Measurements from ENCODE around the gene MAP1B.

The MAP1B gene

DNA sequence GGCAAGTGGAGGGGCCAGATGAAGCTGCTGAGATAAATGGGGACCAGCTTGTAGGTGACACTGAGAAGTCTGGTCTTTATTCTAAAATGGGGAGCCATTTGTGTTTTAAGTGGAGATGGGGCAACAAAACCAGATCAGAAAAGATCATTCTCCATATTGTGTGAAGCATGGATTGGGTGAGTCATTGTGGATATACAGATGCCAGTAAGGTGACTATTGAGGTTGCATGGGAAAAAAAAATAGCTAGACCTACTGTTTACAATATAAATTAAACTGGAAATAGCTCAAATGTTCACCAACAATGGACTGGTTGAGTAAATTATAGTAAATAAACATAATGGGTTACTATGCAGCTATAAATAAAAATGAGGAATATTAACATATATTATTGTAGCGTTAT lies 5.4 kb upstream of the MAP1B start:
- no peak for DNase-seq

DNA sequence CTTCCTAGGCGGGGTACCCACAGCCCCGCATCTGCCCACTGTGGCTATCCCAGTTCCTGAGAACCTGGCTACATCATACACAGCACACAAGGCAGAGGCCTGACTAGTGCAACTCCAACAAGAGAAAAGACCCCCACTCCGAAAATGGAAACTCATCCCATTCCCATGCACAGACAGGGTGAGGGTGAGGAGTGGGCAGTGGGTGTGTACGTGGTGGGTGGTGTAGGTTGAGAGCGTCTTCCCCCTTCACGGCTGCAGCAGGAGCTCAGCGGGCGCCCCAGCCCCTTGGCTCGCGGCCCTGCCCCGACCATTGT lies 501 bp upstream of the MAP1B start:
- no peak for DNase-seq

DNA sequence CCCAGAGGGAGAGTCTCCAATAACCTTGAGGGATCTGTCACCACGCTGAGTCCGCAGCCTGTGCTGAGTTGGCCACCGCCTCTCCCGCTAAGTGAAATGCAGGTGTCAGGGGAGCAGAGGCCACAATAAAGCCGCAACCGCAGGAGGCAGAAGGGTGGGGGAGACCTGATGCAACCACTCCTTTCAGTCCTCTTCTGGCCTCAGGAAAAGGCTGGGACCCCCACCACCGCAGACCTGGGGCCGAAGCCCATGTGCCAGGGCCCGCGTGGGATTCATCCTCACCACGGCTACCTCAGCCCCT lies 576 bp downstream of the MAP1B start:
- DNase-seq: no peak

DNA sequence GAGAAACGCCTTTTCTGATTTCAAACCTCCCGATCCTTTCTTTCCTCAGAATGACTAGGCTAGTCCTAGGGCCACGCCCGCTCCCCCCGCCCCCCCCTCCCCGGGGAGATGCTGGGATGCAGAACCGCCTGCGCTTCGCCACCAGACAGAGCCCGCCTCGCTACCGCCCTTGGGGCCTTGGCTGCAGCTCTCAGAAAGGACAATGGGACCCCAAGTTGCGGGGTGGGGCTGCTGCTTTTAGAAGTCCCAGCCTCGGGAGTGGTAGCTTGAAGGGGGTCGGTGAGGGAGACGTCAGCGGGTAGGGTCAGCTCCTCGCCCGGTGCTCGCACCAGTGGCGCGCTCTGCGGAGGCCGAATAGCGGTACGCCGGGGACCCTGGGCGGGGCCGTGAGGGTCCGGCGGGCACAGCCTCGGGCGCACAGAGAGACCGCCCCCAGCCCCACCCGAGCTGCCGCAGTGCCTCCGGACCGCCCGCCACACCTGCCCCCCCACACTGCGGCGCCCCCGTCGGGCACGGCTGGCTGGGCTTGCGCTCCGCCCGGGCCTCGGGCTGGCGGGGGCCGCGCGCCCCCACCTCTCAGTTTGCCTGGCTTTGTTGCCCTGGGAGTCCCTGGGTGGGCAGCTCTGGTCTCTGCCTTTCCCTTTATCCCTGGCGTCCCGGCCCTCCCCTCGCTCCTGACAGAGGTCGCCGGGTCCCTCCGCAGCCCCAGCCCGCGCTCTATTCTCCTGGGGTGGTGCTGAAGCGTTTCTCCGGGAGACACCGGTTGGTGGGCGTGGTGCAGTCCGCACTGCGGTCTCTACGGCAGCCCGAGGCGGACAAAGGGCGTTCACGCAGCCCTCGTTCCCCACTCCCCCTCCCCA lies 1.2 kb downstream of the MAP1B start:
- DNase-seq: no peak

DNA sequence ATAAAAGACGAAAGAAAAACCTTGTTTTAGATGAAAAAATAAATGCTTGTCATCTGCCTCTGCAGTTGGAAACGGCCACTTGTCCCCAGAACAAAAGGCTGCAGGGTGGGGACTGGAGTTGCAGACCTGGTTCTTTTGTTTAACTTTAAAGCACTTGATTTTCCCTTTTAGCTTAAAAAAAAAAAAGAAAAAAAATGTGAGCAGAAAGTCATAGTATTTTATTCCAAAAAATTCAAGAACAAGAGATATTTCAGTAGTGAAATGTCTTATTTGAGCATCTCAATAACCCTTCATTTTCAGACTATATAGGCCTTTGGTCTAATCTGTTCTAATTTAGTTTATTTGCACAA lies 1.8 kb downstream of the MAP1B start:
- DNase-seq: no peak

DNA sequence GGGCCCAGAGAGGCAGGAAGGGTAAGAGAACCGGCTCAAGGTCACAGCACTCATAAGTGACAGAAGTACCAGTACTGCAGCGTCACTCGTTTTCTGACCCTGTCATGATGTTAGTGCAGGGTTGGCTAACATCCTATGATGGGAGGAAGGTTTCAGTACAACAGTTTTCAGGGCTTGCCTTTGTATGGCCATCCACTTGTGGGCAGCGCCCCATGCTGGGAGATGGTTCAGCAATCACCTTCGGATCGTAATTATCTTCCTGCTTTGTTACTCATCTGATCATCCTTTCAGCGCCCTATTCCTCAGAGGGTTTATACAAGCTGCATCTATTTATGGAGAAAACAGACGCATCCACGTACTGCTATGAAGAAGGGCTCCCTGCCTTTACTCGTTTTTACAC lies 2.4 kb downstream of the MAP1B start:
- DNase-seq: no peak

DNA sequence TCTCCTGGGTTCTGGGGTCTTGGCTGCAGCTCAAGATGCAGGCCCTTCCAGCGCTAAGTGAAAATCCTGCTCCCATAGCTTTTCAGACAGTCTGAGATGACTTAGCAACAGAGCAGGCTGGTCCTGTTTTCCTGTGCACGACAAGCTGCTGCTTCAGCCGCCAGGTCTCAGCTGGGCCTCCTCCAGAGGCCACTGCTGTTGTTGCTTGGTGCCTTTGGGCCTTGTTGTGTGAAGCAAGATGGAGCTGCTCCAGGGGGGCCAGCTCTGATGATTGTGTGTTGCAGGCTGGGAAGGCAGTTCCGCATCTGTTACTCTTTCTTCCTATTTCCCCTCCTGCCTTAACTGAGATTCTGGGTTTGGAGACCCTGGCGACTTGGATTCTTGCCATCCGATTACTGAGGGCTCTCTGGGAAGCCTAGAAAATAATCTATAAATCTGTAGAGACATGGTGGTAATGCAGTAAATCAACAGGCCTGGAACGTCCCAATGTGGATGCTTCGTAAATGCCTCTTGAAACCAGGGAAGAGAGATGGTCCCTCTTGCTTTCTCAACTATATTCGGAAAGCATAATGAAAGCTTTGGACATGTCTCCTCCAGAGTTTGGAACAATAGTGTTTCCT lies 3.2 kb downstream of the MAP1B start:
- DNase-seq: no peak

DNA sequence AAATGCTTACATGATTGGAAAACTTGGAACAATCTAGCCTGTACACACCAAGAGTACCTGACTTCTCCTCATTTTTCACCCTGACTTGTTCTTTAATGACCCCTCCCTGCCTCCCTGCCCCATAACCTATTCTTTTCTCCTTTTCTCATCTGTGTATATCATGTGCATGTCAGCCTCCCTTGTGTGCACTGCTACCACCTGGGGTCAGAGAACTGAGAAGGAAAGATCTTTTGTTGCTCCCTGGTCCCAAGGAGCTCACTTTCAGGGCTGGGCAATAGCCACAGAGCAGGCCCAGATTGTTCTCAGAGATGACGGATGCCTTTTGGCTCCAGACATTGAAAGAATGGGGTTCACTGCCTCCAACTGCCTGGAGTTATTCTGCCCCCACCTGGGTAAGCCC lies 5.1 kb downstream of the MAP1B start:
- DNase-seq: no peak

DNA sequence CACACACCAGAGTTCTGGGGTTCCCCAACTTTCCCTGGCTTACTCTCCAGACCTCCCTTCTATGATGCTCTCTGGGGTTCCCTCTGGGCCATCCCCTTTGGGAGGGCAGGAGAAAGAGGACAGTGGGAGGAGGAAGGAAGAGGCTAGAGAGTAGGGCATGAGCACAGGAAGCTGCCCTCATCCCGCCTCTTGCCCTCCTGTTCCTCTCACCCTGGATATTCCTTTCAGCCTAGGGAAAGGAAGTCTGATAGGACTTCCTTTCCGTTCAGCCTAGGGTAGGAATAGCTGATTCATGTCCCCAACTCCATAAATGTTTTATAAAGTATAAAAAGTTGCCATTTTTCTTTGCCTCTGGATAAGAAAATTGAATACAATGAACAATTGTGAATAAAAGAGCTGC lies 7.4 kb downstream of the MAP1B start:
- DNase-seq: no peak

DNA sequence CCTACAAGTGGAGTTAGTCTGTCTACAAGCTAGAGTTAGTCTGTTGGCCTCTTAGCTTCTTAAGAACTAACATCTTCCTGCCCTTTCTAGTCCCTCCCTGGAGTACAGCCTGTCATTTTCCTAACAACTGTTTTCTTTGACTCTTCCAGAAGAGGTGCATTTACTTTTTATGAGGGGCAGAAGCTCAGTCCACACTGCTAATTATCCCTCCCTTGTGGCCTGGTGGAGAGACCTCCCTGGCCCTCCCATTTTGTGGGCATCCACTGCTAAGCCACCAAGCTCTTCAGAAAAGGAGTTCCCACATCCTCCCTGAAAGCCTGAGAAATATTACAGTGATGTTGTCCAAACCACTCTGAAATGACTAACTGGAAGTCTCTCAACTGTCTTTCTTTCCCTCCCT lies 8.0 kb downstream of the MAP1B start:
- DNase-seq: no peak

DNA sequence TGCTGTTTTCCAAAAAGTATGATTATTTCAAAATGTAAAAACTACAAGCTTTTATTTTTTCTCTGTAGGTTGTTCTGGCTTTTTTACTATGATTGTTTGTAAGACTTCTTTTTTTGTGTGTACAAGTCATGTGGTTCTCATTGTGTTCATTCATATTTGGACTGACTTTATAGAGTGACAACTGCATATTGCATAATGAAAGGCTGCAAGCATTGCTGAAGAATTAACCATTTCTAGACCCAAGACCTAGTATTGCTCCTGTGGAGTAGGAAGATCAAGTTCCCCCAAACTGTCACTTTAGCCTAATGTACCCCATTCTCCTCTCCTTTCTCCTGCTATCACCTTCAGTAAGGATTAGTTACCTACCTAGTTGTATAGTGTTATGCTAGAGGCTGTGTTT lies 10.0 kb downstream of the MAP1B start:
- DNase-seq: no peak

DNA sequence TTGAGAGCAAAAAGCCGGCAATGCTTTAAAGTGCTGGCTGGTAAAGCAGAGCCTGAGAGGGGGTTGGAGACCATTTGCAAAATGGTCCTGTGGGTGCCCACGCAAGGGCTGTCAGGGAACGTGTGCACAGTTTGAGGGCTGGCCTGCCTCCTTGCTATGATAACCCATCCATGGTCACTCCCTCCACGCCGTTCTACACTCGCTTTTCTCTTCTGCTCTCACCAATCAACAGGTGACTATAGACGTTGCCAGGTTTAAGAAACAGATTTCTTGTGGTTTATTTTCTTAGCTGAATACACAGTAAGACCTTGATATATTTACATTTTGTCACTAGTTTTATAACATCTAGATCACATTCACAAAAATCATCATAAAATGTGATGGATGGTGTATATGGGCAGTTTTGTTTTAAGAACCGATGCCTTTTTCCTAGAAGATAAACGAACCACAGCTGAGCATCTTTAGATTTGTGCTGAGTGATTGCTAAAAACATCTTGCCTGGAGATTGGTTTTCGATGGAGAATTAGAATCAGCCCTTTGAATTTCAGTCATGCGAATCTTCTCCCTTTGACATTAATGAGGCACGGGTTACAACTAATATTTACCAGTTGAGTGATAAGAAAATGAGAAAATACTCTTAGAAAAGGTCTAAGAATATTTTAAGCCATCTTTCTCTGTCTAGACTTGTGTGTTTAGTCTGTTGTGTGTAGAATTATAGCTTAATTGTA lies 13.9 kb downstream of the MAP1B start:
- no peak for DNase-seq

DNA sequence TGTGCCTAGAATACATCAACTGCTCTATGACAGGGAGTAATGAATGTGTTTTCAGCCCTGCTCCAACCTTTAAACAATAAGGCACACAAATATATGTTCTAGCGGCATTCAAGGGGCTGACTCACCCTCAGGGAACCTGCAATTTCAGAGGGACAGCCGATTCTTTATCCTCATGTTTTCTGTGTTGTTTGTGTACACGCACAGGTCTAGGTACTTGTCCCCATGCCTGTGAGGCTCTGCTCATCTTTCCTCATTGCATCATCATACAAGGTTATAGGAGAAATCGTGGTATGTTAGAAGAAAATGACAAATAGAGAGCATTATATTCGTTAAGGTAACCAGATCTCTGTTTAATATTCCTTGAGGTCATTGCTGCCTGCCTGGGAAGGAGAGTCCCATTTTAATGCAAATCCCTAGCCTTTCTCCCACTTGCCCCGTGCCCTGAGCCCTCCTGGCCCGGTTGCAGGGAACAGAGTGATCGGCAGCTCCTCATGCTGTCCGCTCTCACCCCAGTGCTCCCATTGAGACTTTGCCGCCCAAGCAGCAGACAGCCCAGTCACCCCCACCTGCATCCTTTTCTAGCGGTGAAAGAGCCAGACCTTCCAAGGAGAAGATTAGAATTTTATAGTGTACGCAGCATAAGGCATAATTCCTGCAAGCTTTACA lies 14.6 kb downstream of the MAP1B start:
- DNase-seq: no peak

DNA sequence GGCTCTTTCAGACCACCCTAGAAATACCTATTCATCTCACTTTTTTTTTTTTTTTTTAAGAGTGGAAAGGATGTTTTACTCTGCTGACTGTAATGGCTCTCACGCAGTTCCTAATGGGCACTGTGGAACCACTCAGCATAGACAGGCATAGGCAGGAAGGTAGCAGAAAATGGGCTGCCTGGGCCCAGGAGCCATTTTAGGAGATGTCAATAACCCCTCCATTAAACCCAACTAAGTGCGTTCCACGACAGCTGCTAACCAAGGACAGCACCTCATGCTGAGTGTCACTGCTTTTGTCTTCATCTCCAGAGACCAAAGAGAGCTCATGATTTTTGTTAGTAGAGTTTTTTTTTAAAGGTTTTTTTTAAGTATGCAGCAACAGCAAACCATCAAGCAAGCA lies 15.3 kb downstream of the MAP1B start:
- no peak for DNase-seq

DNA sequence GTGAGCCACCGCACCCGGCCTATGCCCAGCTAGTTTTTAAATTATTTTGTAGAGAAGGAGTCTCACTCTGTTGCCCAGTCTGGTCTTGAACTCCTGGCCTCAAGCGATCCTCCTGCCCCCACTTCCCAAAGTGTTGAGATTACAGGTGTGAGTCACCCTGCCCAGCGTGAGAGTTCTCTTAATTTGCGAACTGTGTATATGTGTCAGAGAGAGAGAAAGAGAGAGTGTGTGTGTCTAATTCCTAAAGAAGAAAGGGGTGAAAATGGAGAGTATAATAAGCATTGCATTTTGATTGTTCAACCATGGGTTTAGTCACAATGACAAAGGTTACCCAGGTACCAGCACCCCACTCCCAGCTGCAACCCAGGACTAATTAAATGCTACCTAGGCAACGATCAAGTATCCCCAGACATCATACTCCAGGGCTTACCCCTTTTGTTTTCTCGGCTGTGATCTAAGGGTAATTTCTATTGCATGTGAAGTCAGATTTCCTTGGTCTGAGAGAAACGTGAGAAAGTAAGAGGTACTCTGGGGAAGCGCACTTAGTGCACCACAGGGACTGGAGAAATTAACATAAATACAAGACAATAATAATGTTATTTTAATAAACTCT lies 16.6 kb downstream of the MAP1B start:
- DNase-seq: no peak

DNA sequence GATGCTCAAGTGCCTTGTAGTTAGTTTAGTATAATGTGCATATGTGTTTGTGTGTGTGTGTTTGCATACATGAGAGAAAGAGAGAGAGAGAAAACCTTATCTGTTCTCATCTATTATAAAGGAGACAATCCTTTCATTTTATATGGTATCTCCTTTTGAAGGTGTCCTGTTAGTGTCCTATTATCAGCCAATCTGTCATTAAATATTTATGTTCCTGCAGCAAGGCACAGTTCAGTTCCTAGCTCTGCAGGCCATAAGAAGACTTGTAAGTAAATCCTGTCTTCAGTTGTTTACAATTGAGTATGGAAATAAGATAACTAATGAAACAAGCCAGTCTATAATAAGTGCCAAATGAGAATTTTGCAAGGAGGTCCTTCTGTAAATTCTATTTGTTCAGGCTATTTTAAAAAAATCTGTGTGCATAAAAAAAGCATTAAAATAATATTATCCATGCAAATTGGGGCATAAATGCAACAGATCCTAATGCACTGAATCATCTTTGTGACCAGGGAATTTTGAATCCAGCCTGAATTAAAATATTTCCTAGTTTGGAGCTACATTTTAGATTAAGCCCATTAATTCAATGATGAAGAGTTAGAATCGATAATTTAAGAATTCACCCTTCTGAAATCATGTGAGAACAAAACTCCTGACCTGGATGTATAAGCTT lies 18.1 kb downstream of the MAP1B start:
- no peak for DNase-seq

DNA sequence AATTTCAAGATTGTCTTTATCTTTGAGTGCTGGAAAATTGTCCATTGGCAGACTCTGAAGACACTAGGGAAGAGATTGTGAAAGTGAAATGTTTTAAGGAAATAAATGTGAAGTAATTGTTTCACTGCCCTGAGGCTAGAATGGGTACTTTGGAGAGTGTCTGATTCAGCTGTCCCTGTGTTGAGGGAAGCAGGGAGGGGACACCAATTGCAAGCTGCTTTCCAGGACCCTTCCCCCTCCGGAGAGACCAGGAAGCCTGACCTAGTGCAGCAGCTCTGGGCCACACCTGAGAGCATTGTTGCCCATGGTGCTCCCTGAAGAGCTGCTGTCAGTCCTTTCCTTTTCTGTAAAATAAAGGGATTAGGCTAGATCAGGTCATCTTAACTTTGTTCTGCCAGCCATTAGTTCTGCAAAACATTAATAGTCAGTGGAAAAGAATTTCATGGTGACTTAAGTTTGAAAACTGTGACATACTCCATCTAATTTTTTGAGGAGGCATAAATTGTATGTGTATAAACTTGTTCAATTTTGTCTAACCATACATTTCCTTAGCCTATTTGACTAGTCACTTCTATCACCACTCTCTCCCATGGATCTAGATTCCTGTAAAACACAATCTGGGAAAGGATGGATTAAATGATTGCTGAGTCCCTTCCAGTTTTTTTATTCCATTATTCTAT lies 18.8 kb downstream of the MAP1B start:
- DNase-seq: no peak

DNA sequence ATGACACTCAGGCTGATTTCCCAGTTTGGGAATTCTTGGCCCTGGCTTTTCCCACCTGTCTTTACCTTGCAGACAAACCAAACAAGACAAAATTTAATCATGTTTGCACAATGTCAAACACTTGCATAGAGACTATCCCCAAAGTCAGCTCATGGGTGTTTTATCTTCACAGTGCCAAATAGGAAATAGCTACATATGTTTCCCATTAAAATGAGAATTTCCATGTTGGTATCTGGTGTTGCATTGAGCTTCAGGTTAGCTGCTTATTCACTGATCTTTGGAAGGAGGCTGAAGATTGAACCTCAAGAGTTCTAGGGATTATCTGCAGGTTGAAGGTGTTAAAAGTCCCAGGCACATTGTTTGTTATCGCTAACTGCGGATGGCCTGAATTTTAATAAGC lies 19.5 kb downstream of the MAP1B start:
- DNase-seq: no peak

DNA sequence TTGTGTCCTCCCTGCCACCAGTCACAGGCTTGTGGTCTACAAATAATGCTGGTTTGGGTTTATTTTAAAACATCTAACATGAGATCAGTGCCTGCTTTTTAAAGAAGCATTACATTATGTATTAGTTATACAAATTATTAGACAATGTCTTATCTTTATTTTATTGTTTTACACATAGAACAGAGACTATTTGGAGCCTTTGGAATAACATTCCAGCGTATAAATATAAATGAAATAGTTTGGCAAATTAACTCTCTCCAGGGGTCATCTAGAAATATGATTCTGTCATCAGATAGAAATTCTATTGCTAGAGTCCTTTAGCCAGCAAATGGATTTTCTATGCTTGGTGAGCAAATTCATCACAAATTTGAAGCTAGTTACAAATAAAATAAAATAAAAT lies 22.4 kb downstream of the MAP1B start:
- DNase-seq: no peak

DNA sequence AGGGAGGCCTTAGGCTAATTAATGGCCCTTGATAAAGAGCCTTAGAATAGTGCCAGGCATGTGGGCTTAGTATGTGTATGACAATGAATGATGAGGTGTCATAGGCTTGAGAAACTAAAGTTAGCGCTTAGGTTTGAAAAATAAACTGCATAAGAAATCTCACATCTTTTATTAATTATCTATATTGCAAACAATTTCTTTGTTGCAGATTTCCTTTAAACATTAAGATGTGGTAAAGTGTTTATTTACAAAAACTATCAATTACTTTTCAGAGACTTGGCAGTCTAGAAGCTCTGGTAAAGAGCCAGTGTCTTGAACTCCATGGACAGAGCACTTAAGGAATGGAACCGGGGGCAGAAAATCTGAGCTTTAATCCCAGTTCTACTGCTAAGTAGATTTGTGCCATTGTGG lies 23.1 kb downstream of the MAP1B start:
- no peak for DNase-seq

DNA sequence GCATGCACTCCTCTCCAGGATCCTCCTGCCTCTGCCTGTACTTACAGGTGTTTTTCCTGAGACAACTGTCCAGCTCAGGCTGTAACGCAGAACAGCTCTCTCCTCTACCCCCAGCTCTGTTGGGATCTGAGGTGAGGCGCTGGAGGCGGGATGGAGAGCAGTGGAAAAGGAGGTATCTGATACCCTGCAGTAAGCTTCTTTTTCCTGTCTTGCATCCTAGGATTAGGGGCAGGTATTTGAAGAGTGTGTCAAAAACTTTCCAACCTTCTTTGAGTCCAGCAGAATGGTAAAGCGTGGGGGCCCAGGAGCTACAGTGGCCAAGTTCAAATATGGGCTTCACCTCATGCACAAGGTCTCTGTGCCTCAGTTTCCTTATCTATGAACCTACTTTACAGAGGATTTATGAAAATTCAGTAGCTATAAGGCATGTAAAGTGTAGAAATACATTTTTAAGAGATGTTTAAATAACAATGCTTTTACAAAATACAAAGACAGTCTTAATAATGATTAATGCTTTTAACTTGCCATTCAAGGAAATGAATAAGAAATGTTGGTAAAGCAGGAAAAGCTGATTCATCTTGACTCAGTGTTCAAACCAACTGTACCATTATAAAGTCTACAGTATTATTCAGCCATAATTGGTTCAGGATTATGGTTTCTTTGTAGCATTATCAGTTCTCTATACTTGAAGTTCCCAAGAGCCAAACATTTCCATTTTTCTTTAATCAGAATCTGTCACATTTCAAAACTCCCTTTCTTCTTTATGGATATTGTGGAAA lies 26.1 kb downstream of the MAP1B start:
- no peak for DNase-seq

Measured in KG1 (cell line).